IMR-90 (cell line): Measurements from ENCODE around the gene PLEKHB2. TPM values are rescaled to one million over a fixed set of nuclear protein-coding genes. Genes with fewer than 3 reads are reported as not detected.

Experiments
- ATAC-seq: fragments of 200-7000 bp; cut with Tn5 transposase; 2 replicates; pipeline ENCODE4 v1.9.1; 2020; ENCODE audit warnings: low read depth, mild to moderate bottlenecking, moderate library complexity
- BruUV-seq: library from RNA; stranded (reverse); fragments of 400-500 nt; replicated peaks from 2 replicates; lab custom pipeline; 2021; lab: Mats Ljungman, UMichigan
- CTCF ChIA-PET: fragments of 300-600 bp; formaldehyde crosslinking; extraction: SDS; loops from one replicate; lab custom pipeline; 2021; ENCODE audit warnings: antibody characterized with exemption; lab: Yijun Ruan, JAX
- POLR2A ChIA-PET: fragments of 300-600 bp; sonication (Branson Sonifier 250); formaldehyde crosslinking; loops from one replicate; lab custom pipeline; 2022; ENCODE audit warnings: antibody characterized with exemption; ENCODE audit not compliant: unreplicated experiment; lab: Charles Lee
- DNase-seq: peaks from one replicate; pipeline ENCODE4 v3.0.0; 2013
- H2AFZ ChIP-seq: replicated peaks from 2 replicates; pipeline ENCODE3; 2013; ENCODE audit warnings: low read length, mild to moderate bottlenecking; ENCODE audit not compliant: poor library complexity
- H2AK5ac ChIP-seq: 2 replicates; pipeline ENCODE4 v1.6.1; 2013; ENCODE audit warnings: low read depth, low read length, inconsistent platforms
- H2AK9ac ChIP-seq: replicated peaks from 2 replicates; pipeline ENCODE3; 2013; ENCODE audit warnings: mild to moderate bottlenecking, low read depth, low read length, moderate library complexity; ENCODE audit not compliant: poor library complexity
- H2BK120ac ChIP-seq: 2 replicates; pipeline ENCODE4 v1.6.1; 2013; ENCODE audit warnings: low read depth, low read length, inconsistent platforms
- H2BK15ac ChIP-seq: 3 replicates; pipeline ENCODE4 v1.6.1; 2013; ENCODE audit warnings: low read depth, low read length, inconsistent platforms
- H2BK20ac ChIP-seq: 2 replicates; pipeline ENCODE4 v1.6.1; 2013; ENCODE audit warnings: low read depth, mild to moderate bottlenecking, inconsistent platforms, low read length, moderate library complexity
- H2BK5ac ChIP-seq: 2 replicates; pipeline ENCODE4 v1.6.1; 2013; ENCODE audit warnings: mild to moderate bottlenecking, low read depth, low read length, inconsistent platforms; ENCODE audit not compliant: poor library complexity, severe bottlenecking
- H3K14ac ChIP-seq: replicated peaks from 2 replicates; pipeline ENCODE4 v1.6.1; 2013; ENCODE audit warnings: low read depth, low read length, inconsistent platforms
- H3K18ac ChIP-seq: 2 replicates; pipeline ENCODE4 v1.6.1; 2013; ENCODE audit warnings: low read depth, low read length, control low read depth
- H3K23ac ChIP-seq: 2 replicates; pipeline ENCODE4 v1.6.1; 2013; ENCODE audit warnings: low read depth, low read length, inconsistent platforms
- H3K27ac ChIP-seq: 2 replicates; pipeline ENCODE4 v1.5.1; 2013; ENCODE audit warnings: mild to moderate bottlenecking, control low read depth, low read length; ENCODE audit not compliant: insufficient read depth
- H3K27me3 ChIP-seq: 2 replicates; pipeline ENCODE4 v1.6.1; 2013; ENCODE audit warnings: low read length; ENCODE audit not compliant: control insufficient read depth, insufficient read depth
- H3K36me3 ChIP-seq: 2 replicates; pipeline ENCODE4 v1.6.1; 2013; ENCODE audit warnings: low read length, mixed read lengths; ENCODE audit not compliant: control insufficient read depth, insufficient read depth
- H3K4ac ChIP-seq: 2 replicates; pipeline ENCODE4 v1.6.1; 2013; ENCODE audit warnings: low read depth, low read length, inconsistent platforms
- H3K4me1 ChIP-seq: 2 replicates; pipeline ENCODE4 v1.6.1; 2013; ENCODE audit warnings: low read length, mixed read lengths; ENCODE audit not compliant: control insufficient read depth, insufficient read depth
- H3K4me2 ChIP-seq: 2 replicates; pipeline ENCODE4 v1.6.1; 2013; ENCODE audit warnings: low read depth, mild to moderate bottlenecking, control low read depth, low read length, moderate library complexity
- H3K4me3 ChIP-seq: 2 replicates; pipeline ENCODE4 v1.5.1; 2013; ENCODE audit warnings: low read depth, mild to moderate bottlenecking, control low read depth, low read length, moderate library complexity; ENCODE audit not compliant: insufficient read depth
- H3K56ac ChIP-seq: 2 replicates; pipeline ENCODE4 v1.6.1; 2013; ENCODE audit warnings: low read length, inconsistent platforms; ENCODE audit not compliant: insufficient read depth; ENCODE audit errors: extremely low read depth
- H3K79me1 ChIP-seq, 2 experiments: 2 replicates each; pipeline ENCODE4 v1.6.1; 2013; ENCODE audit warnings: low read length in 2 of 2, inconsistent platforms in 1 of 2, low read depth in 1 of 2
- H3K9ac ChIP-seq: 2 replicates; pipeline ENCODE4 v1.6.1; 2013; ENCODE audit warnings: low read depth, low read length, control low read depth
- H3K9me1 ChIP-seq: 2 replicates; pipeline ENCODE4 v1.6.1; 2013; ENCODE audit warnings: low read length, inconsistent platforms; ENCODE audit not compliant: insufficient read depth
- H3K9me3 ChIP-seq: 2 replicates; pipeline ENCODE4 v1.6.1; 2013; ENCODE audit warnings: low read length; ENCODE audit not compliant: control insufficient read depth, insufficient read depth
- H4K20me1 ChIP-seq: 2 replicates; pipeline ENCODE4 v1.6.1; 2013; ENCODE audit warnings: low read length, inconsistent platforms; ENCODE audit not compliant: insufficient read depth
- H4K5ac ChIP-seq: 2 replicates; pipeline ENCODE4 v1.6.1; 2013; ENCODE audit warnings: mild to moderate bottlenecking, low read depth, low read length, control low read depth
- H4K8ac ChIP-seq, 2 experiments: 2 replicates each; pipeline ENCODE4 v1.6.1; 2013; ENCODE audit warnings: low read depth in 2 of 2, low read length in 2 of 2, control low read depth in 1 of 2, inconsistent platforms in 1 of 2
- H4K91ac ChIP-seq: 2 replicates; pipeline ENCODE4 v1.6.1; 2013; ENCODE audit warnings: low read depth, low read length, inconsistent platforms; ENCODE audit not compliant: insufficient read depth
- MAFK ChIP-seq: IDR thresholded peaks from 2 replicates; pipeline ENCODE4 v1.6.1; 2012; ENCODE audit warnings: low read depth, low read length, improper control_type of control experiment
- MXI1 ChIP-seq: IDR thresholded peaks from 2 replicates; pipeline ENCODE4 v1.6.1; 2012; ENCODE audit warnings: low read depth, mild to moderate bottlenecking, low read length, moderate library complexity, borderline replicate concordance
- NFE2L2 ChIP-seq: fragments of 150-350 bp; IDR thresholded peaks from 2 replicates; pipeline ENCODE4 v1.6.1; 2016; ENCODE audit warnings: low read depth, mild to moderate bottlenecking, low read length
- SMC3 ChIP-seq: fragments of 150-350 bp; IDR thresholded peaks from 2 replicates; pipeline ENCODE4 v1.6.1; 2016; ENCODE audit warnings: low read depth, mild to moderate bottlenecking, antibody characterized with exemption, low read length, moderate library complexity
- WGBS, 2 experiments: methylation state at CpG; one replicate each; pipeline versions ENCODE4 v1.1.5 to v1.1.7; 2013; ENCODE audit warnings: missing lambda C conversion rate in 2 of 2; ENCODE audit not compliant: insufficient read length in 1 of 2; ENCODE audit errors: extremely low coverage in 2 of 2; 5-methylcytosine and 5-hydroxymethylcytosine counted together
- dilution Hi-C: fragments of 300-500 bp; cut with HindIII; formaldehyde crosslinking; loops from one replicate; pipeline ENCODE4 v1.14.3; 2018; ENCODE audit warnings: low sequenced_read_pairs; ENCODE audit not compliant: unreplicated experiment
- in situ Hi-C: fragments of 300-500 bp; cut with MboI; formaldehyde crosslinking; loops from 3 replicates; pipeline ENCODE4 v1.14.3; 2019; ENCODE audit warnings: low sequenced_read_pairs, inconsistent platforms, mixed read lengths
- intact Hi-C: fragments of 100-400 bp; cut with micrococcal nuclease; formaldehyde crosslinking; loops from 2 replicates; pipeline ENCODE4 v1.10.0; 2022
- polyA plus RNA-seq, 3 experiments: library from polyadenylated mRNA; depleted of rRNA; stranded (reverse); fragments of >200 nt; gene quantifications; 2 replicates each; pipeline ENCODE4 v1.2.3, GENCODE V29; 2012; ENCODE audit warnings: low replicate concordance in 1 of 3
- total RNA-seq: library from RNA; depleted of rRNA; stranded (reverse); fragments of >200 nt; gene quantifications from 2 replicates; pipeline ENCODE4 v1.2.3, GENCODE V29; 2012
- TF ChIP-seq, protein P1 (sequence below): fragments of 150-350 bp; IDR thresholded peaks from 2 replicates; pipeline ENCODE4 v1.6.1; 2017; ENCODE audit warnings: mild to moderate bottlenecking, antibody characterized with exemption, low read length, low read depth
- TF ChIP-seq, protein P2 (sequence below): fragments of 150-350 bp; IDR thresholded peaks from 2 replicates; pipeline ENCODE4 v1.6.1; 2016; ENCODE audit warnings: low read depth, mild to moderate bottlenecking, low read length, moderate library complexity, borderline replicate concordance

The PLEKHB2 gene
- total and polyA plus RNA-seq, 2 of the 4 experiments (the other 2 are of a cell fraction): 62.9 to 82.1 TPM

DNA sequence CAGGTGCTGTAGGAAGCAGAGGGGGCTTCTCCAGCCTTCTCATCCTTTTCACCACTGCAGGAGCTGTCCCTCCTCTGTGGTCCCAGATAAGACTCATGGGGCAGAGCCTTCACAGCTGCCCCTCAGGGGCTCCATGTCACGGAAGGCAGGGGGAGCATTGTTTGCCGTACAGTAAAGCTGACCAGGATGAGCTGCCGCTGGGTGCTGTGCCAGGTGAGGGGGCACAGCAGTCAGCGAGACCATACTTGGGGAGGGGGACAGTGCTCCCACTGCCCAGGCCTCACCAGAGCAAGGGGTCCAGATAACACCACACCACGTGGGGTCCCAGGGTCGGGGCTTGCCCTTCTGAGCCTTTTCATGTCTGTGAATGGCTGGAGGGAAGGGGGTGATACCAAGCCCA, 46.3 kb downstream of the PLEKHB2 start:
- Histone ChIP-seq H3K18ac (no peak overlapping the region), H3K4ac (no peak overlapping the region), H3K36me3 (peaks cover 16% of the 10 kb centered on the region), H2BK15ac (no peak overlapping the region), H3K4me1 (no peaks in the 10 kb centered on the region), H3K27ac (no peak overlapping the region), H2BK20ac (no peak overlapping the region), H4K5ac (no peak overlapping the region), H4K91ac (no peak overlapping the region), H3K9ac (no peak overlapping the region), H3K79me1 (no peaks in the 10 kb centered on the region; a peak in 1 of 4 replicates), H2BK5ac (no peak overlapping the region), H3K14ac (no peak overlapping the region), H2BK120ac (no peak overlapping the region), H2AFZ (no peak overlapping the region), H3K56ac (no peak overlapping the region), H2AK9ac (no peak overlapping the region), H3K9me1 (no peaks in the 10 kb centered on the region), H3K4me3 (no peak overlapping the region), H4K20me1 (no peaks in the 10 kb centered on the region), H3K4me2 (no peak overlapping the region), H3K23ac (no peak overlapping the region), H3K27me3 (no peaks in the 10 kb centered on the region), H3K9me3 (no peaks in the 10 kb centered on the region), H4K8ac (no peak overlapping the region), H2AK5ac (no peak overlapping the region)
- WGBS, 2 experiments: 100% methylated on average over 1 of the region's 6 CpGs; no CpG with 5 or more reads in 1 of the 2 experiments
- dilution Hi-C loops: no loop called here
- in situ Hi-C loops: loop anchor here (25.0 kb wide), 1 partner anchor 186 kb away; no protein-coding TSS in a partner anchor
- ChIA-PET CTCF (no interaction called here), POLR2A (no interaction called here)
- TF ChIP-seq NFE2L2 (no peak), MAFK (no peak), MXI1 (no peak), SMC3 (no peak)
- TF ChIP-seq, protein P1, sequence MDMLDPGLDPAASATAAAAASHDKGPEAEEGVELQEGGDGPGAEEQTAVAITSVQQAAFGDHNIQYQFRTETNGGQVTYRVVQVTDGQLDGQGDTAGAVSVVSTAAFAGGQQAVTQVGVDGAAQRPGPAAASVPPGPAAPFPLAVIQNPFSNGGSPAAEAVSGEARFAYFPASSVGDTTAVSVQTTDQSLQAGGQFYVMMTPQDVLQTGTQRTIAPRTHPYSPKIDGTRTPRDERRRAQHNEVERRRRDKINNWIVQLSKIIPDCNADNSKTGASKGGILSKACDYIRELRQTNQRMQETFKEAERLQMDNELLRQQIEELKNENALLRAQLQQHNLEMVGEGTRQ: no peak
- TF ChIP-seq, protein P2, sequence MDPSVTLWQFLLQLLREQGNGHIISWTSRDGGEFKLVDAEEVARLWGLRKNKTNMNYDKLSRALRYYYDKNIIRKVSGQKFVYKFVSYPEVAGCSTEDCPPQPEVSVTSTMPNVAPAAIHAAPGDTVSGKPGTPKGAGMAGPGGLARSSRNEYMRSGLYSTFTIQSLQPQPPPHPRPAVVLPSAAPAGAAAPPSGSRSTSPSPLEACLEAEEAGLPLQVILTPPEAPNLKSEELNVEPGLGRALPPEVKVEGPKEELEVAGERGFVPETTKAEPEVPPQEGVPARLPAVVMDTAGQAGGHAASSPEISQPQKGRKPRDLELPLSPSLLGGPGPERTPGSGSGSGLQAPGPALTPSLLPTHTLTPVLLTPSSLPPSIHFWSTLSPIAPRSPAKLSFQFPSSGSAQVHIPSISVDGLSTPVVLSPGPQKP: no peak
- BruUV-seq: no TSS peak
- DNase-seq (no peak), ATAC-seq (no peak)
- intact Hi-C loops: loop anchor here (5.0 kb wide), 1 partner anchor 651 kb away; no protein-coding TSS in a partner anchor
